GM15510 (cell line): Measurements from ENCODE around the gene AQP12B.

Source experiments
- POLR2A ChIP-seq: IDR thresholded peaks from 3 replicates; pipeline ENCODE4 v1.6.1; 2011; ENCODE audit warnings: borderline replicate concordance; ENCODE audit not compliant: insufficient read length; ENCODE audit errors: extremely low read depth

Gene AQP12B

DNA sequence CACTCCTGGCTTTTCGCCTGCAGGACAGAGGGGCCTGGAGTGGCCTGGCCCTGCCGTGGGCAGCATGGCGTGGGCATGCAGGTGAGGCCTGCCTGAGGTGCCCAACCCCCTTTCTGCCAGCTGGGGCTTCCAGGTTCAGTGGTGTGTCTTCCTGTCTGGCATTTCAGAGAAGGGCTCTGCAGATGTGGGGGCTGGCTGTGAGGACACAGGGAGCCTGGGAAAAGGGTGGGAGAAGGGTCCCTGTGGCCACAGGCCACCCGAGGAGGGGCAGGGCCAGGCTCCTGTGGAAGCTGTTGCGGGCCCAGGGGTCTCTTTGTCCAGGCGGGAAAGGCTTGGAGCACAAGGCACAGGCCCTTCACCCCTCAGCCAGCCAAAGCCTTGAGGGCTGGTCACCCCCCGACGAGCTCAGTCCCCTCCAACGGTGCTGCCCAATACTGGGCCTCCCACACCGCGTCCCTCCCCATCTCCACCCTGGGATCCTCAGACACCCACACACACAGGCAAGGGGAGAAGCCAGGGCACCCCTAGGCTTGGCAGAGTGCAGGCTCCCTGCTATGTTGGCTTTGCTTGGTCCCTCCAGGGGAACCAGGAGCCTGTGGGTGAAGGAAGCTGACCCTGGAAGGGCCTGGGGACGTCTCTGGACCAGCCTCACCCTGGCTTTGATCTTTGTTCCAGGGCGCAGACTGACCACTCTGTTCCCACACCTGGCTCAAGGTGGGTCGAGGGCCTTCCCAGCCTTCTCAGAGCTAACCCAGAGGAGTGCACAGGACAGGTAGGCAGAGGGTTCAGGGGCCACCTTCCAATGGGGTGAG lies 5.3 kb upstream of the AQP12B start:
- TF ChIP-seq POLR2A = no peak

DNA sequence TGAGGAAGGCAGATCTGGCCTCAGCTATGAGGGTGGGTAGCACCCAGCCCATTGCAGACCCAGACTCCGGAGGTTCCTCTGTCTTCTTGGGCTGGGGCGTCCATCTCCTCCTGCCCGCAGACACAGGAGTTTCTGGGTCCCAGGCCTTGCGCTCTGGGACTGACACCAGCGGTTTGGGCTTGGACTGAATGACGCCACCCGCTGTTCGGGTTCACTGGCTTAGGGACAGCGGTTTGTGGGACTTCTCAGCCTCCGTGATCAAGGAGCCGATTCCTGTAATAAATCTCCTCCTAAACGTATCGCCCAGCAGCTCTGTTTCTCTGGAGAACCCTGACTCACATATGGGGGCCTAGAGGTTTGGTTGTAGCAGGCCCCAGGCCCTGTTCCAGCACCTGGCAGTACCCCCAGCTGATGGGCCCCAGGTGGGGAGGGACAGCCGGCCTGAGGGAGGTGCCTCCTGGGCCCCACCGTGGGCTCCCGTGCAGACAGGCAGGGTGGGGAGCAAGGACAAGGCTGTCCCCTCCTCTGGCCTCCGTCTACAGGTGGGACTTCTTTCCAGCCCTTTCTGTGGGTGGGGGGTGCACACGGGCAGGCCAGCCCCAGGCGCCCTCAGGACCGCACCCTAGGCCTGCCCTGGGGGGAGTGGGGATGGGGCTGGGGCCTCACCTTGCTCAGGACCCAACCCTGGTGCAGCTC lies 4.5 kb upstream of the AQP12B start:
- no peak for TF ChIP-seq POLR2A

DNA sequence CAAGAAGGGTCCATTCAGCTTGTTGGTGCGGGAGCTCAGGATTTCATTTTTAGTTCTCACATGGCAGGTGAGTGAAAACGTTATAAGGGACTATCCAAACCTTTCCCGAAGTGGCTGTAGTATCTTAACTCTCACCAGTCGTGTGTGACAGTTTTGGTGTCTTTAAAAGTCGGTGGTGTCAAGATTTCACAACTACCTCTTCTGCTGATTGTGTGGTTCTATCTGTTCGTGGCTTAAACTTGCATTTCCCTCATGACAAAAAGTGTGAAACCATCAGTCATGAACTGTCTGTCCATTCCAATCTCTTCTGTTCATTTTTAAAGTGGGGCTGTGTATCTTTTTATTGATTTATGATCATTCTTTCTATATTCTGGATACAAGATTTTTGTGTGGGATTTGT lies 3.8 kb upstream of the AQP12B start:
- no peak for TF ChIP-seq POLR2A

DNA sequence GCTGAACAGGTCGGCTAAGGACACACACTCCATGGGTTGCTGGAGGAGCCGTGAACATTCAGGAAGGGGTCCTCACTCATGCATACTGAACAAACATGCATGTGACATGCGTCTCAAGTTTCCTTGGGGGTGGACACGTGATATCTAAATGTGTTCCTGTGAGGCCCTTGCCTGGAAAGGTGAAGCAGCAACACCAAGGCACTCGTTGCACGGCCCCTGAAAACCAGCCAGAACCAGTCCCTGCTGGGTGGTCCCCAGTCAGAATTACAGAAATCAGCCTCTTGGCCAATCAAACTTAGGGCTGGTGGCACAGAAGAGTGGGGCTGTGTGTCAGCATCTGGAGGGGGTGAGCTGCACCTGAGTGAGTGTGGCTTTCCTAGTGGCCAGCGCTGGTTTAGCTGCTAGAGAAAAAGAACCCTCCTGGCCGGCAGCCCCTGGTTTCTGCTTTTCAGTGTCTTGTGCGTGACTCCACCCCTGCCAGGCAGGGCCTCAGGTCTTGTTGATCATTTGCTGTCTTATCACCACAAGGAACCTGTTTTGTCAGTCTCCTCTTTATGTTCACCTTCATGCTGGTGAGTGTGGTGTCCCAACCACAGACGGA lies 3.2 kb upstream of the AQP12B start:
- no peak for TF ChIP-seq POLR2A

DNA sequence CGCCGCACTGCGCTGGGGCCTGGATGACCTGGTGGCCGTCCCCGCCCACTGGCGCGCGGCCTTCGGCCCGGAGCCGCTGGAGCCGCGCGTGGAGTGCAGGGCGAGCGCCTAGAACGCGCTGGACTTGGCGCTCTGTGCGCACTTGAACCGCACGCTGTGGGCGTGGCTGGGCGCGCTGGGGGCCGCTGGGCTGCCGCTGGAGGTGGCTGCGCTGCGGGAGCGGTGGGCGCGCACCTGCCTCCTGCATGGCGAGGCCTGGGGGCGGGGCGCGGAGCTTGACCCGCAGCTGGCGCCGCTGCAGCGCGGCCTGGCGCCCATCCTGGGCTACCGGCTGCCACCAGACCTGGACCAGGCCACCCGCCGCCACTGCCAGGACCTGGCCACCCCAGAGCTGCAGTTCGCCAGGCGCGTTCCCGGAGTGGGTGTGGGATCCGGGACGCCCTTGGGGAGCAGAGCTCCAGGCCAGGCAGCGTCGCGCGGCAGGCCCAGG lies 9.9 kb downstream of the AQP12B start:
- TF ChIP-seq POLR2A = no peak

DNA sequence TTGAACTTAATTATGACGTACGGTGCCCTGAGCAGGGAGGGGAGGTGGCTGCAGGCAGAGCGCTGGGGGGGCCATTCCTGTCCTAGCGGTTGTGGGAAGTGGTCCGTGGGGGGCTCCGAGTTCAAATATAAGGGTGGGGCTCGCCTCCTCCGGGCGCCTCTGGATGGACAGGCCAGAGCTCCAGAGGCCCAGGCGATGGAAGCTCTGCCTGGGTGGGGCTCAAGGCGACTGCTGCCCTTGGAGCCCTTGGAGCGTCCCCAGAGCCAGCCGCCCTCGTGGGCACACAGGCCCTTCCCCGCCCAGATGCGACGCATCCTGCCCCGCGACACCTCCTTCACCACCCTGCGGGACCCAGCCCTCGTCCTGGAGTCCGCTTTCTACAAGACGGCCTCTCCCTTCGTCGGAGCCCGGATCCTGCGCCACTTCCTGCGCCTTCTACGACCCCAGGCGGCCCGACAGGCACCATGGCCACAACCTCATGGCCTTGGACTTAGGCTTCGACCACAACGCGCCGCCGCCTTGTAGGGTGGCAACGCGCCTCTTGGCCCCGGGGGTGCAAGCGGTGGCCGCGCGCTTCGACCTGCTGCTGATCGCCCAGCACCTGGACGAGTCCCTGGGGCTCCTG lies 10.5 kb downstream of the AQP12B start:
- no peak for TF ChIP-seq POLR2A

DNA sequence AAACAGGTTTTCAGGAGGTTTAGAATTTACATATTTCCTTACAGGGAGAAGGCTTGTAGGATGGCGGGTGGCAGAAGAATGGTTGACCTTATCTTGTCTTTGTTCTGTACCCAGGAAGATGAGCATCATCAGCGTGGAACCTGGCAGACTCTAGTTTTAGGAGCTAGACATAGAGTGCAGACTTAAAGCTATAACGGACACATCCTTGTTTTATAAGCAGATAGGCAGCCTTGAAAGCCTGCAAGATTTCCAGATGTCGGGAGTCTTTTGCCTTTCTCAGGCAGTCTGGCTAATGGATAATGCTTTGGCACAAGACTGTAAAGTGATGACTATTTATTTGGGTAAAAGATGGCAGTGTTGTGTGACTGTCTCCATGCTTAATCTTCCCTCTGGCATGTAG lies 11.7 kb downstream of the AQP12B start:
- no peak for TF ChIP-seq POLR2A

DNA sequence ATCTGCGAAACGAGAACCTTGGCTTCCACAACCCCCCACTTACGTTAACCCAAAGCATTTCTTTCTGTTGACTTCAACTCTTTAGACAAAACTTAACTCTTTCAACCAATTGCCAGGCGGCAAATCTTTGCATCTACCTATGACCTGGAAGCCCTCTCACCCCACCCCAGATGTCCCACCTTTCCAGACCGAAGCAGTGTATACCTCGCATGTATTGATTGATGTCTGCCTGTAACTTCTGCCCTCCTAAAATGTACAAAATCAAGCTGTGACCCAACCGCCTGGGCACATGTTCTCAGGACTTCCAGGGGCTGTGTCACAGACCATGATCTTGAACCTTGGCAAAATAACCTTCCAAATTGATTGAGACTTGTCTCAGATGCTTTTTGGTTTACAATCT lies 12.3 kb downstream of the AQP12B start:
- TF ChIP-seq POLR2A = no peak

DNA sequence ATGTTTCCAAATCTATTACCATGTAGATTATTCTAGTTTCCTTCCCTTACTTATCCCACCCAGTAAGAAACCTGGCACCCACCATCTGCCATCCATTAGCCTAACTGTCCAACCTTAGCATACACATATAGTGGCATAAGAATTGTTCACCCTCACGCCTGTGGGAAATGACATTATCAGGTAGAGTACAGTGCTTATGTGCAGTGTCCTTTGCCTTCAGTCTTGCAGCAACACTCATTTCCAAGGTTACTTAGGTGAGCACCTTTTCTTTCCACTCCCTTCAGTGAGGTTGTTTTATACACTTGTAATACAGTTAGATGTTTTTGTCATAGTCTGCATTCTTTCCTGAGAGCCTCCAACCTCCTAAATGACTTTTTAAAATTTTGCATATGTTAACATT lies 18.1 kb downstream of the AQP12B start:
- no peak for TF ChIP-seq POLR2A

DNA sequence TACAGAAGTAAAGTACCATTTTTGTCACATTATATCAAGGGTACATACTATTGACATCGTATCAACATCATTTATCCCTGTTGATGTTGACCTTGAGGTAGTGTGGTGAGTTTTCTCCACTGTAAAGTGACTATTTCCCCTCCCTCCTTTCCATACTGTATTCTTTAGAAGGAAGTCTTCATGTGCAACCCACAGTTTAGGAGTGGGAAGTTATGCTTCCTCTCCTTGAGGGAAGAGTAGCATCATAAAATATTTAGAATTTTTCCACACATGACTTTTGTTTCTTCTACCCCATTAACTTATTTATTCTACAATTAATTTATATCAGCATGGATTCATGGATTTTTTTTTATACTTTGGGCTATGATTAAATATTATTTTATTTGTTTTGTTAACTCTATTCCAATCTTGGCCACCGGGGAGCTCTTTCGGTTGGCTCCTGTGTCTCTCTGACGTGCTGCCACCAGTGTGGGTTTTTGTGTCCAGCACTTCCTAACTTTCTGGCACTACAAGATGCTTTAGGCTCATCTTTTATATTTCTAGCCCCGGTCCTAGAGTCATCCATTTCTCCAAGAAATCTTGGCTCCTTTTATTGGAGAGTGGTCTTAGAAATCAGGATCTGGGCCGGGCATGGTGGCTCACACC lies 19.0 kb downstream of the AQP12B start:
- TF ChIP-seq POLR2A = no peak

DNA sequence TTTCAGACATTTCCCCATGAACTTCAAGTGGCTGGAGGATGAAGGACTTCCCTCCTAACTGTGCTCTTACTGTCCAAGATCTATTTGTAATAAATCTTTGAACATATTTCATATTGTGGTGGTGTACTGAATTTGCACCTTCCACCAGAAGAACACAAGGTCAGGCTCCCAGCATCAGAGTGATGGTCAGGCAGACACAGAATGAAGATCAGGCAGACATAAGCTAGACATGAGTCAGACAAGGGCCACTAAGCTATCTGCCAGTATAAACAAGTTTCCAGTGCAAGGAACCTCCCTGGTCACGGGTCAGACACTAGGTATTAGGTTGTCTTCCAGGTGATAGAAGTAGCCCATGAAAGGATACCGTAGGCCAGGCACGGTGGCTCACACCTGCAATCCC lies 20.0 kb downstream of the AQP12B start:
- TF ChIP-seq POLR2A = no peak

DNA sequence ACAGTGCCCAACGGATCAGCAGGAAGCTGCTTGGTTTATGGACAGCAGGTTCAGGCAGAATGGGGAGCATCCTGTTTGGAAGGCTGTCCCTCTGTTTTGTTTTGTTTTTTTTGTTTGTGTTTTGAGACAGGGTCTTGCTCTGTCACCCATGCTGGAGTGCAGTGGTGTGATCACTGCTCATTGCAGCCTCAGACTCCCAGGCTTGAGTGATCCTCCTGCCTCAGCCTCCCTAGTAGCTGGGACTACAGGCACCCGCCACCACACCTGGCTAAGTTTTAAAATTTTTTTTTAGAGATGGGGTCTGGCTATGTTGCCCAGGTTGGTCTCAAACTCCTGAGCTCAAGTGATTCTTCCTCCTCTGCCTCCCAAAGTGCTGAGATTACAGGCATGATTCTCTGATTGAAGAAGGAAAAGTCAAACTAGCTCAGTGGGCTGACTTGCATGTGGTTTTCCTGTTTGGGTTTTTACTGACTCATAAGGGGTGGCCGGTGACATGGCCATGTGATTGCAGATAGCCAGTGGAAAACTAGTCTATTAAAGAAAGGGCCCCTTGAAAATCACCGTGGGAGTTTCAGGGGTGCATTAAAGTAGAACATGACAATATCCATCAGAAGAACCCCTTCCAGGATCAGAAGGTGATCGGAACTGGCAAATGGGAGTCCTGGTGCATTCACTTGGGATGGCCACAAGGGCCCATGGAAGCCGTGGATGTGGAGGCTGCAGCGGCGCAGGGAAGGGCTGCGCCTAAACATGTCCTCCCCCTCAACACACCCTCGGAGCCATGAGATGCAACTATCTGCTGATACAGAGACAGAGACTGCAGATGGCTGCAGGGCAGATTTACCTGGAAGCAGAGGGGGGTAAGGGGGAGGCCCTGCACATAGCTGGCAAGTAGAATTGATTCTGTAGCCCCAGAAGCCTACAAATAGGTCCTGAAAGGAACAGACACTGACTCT lies 26.5 kb downstream of the AQP12B start:
- no peak for TF ChIP-seq POLR2A

DNA sequence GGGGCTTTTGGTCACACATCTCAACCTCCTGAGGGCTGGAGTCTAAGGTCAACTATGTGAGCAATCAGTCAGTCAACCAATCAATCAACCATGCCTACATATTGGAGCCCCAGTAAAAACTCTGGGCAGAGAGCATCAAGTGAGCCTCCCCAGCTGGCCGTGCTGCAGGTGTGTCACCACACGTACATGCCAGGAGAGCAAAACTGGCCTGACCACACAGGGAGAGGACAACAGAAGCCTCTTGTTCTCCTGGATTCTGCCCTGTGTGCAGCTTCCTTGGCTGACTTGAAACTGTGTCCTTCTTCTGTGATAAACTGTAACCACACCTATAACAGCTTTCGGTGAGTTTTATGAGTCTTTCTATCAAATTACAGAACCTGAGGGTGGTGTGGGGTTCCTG lies 31.5 kb downstream of the AQP12B start:
- TF ChIP-seq POLR2A = no peak

DNA sequence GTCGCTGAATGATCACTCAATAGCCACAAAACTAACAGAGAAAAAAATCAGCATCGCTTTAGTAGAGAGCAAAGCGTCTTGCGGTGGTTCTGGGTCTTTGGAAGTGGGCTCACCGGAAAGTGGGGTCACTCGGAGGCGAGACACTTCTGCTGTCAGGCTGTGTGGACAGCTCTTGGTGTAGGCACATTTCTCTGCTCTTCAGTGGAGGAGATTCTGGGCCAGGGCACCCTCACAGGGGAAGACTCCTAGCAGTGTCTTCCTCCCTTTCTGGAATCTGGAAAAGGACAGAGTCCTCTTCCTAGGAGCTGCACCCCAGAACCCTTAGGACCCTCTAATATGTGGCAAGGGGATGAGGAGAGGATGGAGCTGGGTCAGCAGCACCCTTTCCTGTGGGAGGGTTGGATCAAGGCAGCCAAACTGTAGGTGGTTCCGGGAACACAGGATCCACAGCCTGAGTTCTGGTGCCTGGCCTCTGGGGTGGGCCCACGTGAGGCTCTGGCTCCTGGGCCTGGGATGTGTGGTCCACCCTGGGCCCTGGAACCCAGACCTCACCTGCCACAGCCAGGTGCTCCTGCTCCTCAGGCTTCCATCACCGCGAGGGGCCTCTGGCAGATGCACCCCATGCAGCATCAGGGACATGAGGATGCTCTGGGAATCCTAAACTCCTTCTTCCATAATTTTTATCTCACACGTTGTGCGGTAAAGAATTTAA lies 32.3 kb downstream of the AQP12B start:
- TF ChIP-seq POLR2A = no peak

DNA sequence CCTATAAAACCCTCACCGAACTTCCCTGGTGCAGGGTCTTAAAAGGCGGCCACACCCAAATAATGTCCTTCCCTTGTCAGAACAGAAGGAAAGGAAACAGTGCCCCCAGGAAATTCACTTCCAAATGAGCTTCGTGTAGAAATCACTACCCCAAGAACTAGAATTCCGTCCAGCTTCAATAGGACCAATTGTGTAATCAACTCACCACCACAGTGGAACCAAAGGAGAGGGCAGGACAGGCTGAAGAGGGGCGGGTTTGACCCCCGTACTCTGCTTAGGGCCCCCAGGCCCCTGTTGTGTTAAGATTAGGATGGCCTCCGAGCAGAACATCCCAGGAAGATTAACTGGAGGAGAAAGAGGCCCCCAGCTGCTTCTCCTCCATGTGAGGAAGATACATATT lies 33.4 kb downstream of the AQP12B start:
- TF ChIP-seq POLR2A = no peak
